ENCODE measurements around the gene CACNB4.

GRCh38 chr2:151878204-151878603, 220.6 kb downstream of the CACNB4 start:
- TF ChIP-seq EZH2phosphoT487 (IDR thresholded peaks at IDR 0.05; ENCODE audit: borderline replicate concordance) (no peak), POLR2A (IDR thresholded peaks at IDR 0.05; ENCODE audit: borderline replicate concordance, extremely low read depth, insufficient read depth, insufficient read length) (no peak), EGR1 (IDR thresholded peaks at IDR 0.05; ENCODE audit: low read depth) (no peak), EZH2 (IDR thresholded peaks at IDR 0.05) (no peak), FOSL1 (IDR thresholded peaks at IDR 0.05; ENCODE audit: low read depth) (no peak), YY1 (IDR thresholded peaks at IDR 0.05; ENCODE audit: extremely low read depth, insufficient replicate concordance, low read depth, low read length) (no peak), SP1 (IDR thresholded peaks at IDR 0.05; ENCODE audit: low read depth) (no peak), ATF3 (IDR thresholded peaks at IDR 0.05) (no peak), ZBTB33 (IDR thresholded peaks at IDR 0.05; ENCODE audit: extremely low read depth, insufficient replicate concordance, low read length) (no peak), SIN3A (IDR thresholded peaks at IDR 0.05; ENCODE audit: low read depth) (no peak), JUND (IDR thresholded peaks at IDR 0.05) (no peak), CEBPB (IDR thresholded peaks at IDR 0.05; ENCODE audit: low read depth) (no peak)
- TF ChIP-seq, protein P1, sequence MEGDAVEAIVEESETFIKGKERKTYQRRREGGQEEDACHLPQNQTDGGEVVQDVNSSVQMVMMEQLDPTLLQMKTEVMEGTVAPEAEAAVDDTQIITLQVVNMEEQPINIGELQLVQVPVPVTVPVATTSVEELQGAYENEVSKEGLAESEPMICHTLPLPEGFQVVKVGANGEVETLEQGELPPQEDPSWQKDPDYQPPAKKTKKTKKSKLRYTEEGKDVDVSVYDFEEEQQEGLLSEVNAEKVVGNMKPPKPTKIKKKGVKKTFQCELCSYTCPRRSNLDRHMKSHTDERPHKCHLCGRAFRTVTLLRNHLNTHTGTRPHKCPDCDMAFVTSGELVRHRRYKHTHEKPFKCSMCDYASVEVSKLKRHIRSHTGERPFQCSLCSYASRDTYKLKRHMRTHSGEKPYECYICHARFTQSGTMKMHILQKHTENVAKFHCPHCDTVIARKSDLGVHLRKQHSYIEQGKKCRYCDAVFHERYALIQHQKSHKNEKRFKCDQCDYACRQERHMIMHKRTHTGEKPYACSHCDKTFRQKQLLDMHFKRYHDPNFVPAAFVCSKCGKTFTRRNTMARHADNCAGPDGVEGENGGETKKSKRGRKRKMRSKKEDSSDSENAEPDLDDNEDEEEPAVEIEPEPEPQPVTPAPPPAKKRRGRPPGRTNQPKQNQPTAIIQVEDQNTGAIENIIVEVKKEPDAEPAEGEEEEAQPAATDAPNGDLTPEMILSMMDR (IDR thresholded peaks at IDR 0.05 in 2 of 3, conservative IDR thresholded peaks at IDR 0.05 in 1 of 3; ENCODE audit: borderline replicate concordance in 1 of 3, insufficient read depth in 1 of 3, low read depth in 2 of 3, low read length in 2 of 3): no peak
- TF ChIP-seq, protein P2, sequence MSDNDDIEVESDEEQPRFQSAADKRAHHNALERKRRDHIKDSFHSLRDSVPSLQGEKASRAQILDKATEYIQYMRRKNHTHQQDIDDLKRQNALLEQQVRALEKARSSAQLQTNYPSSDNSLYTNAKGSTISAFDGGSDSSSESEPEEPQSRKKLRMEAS (IDR thresholded peaks at IDR 0.05): no peak

All from HCT116 (cell line).